Measurements from ENCODE around the gene FLT1. TPM values are rescaled to one million over a fixed set of nuclear protein-coding genes. Genes with fewer than 3 reads are reported as not detected.

Gene FLT1
- total RNA-seq, 1 donor from 2014 or later = 0.47 TPM

- Histone ChIP-seq H3K9ac (no peak overlapping the region), H3K4me2 (no peak overlapping the region)
Observed at GRCh38 chr13:28356561-28357021, 138.3 kb downstream of the FLT1 start.

DNA sequence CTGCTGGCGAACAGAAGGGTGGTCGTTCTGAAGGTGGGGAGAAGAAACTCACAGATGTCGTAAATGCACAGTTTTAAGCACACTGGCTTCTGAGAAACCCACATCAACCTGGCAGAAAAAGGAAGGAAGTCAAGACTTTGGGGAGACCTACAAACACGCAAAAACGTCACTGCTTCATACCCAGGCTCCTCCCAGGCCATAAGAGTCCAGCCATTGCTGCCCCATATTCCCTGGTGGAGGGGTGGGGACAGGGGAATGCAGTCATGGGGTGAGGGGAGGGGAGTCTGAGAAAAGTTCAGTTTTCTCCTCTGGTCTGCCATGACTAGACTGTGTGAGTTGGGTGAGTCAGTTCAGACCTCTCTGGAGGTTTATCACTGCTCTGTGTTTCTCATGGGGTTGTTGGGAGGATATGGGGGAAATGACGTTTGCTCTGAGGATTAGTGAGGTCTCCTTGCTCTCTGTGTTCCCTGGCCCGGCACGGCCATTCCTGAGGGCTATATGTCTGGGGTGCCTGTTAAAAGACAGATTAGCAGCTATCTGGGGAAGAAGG is 139.0 kb downstream of the FLT1 start:
- Histone ChIP-seq H3K79me2 (ENCODE audit: low read depth) (no peaks in the 10 kb centered on the region), H2AFZ (replicated peaks) (peak overlapping the region; percentile 18), H3K36me3 (no peaks in the 10 kb centered on the region), H4K20me1 (ENCODE audit: low read depth) (no peaks in the 10 kb centered on the region), H3K4me3 (no peak overlapping the region), H3K4me1 (no peaks in the 10 kb centered on the region), H3K9ac (no peak overlapping the region), H3K27ac (no peak overlapping the region), H3K4me2 (no peak overlapping the region), H3K27me3 (no peaks in the 10 kb centered on the region), H3K9me3 (ENCODE audit: low read depth) (no peaks in the 10 kb centered on the region), H3F3A (ENCODE audit: low read depth) (no peaks in the 10 kb centered on the region)
- DNase-seq (ENCODE audit: low spot score) = no peak
- Mint-ChIP-seq H3K4me3 (no peak overlapping the region), H3K4me1 (peaks cover 3% of the 10 kb centered on the region), H3K27ac (no peak overlapping the region), H3K27me3 (ENCODE audit: insufficient read depth, low read depth) (no peaks in the 10 kb centered on the region), H3K9me3 (no peaks in the 10 kb centered on the region), H3K36me3 (no peaks in the 10 kb centered on the region)
- no peak for TF ChIP-seq CTCF (IDR thresholded peaks at IDR 0.05)
- no peak for TF ChIP-seq EZH2 (IDR thresholded peaks at IDR 0.05)

More at GRCh38 chr13:28356561-28357021, 138.3 kb downstream of the FLT1 start:
- H3K4me1 ChIP-seq = no peaks in the 10 kb centered on the region
- no peaks in the 10 kb centered on the region for H4K20me1 ChIP-seq (ENCODE audit: low read depth)
- H3K27me3 ChIP-seq = no peaks in the 10 kb centered on the region
- no peak for DNase-seq (ENCODE audit: low spot score)
- Mint-ChIP-seq H3K4me1 (peaks cover 3% of the 10 kb centered on the region), H3K27ac (no peak overlapping the region), H3K27me3 (ENCODE audit: insufficient read depth, low read depth) (no peaks in the 10 kb centered on the region), H3K9me3 (no peaks in the 10 kb centered on the region), H3K36me3 (no peaks in the 10 kb centered on the region), H3K4me3 (no peak overlapping the region)
- no peak overlapping the region for H3K27ac ChIP-seq
- H3K4me3 ChIP-seq = no peak overlapping the region
- H3F3A ChIP-seq (ENCODE audit: low read depth) = no peaks in the 10 kb centered on the region
- H3K9me3 ChIP-seq (ENCODE audit: low read depth) = no peaks in the 10 kb centered on the region
- TF ChIP-seq CTCF (IDR thresholded peaks at IDR 0.05) (no peak), EZH2 (IDR thresholded peaks at IDR 0.05) (no peak), EZH2phosphoT487 (IDR thresholded peaks at IDR 0.05) (no peak)
- H3K36me3 ChIP-seq = no peaks in the 10 kb centered on the region
- H3K79me2 ChIP-seq (ENCODE audit: low read depth) = no peaks in the 10 kb centered on the region
- H2AFZ ChIP-seq (replicated peaks) = peak overlapping the region; percentile 64

DNA sequence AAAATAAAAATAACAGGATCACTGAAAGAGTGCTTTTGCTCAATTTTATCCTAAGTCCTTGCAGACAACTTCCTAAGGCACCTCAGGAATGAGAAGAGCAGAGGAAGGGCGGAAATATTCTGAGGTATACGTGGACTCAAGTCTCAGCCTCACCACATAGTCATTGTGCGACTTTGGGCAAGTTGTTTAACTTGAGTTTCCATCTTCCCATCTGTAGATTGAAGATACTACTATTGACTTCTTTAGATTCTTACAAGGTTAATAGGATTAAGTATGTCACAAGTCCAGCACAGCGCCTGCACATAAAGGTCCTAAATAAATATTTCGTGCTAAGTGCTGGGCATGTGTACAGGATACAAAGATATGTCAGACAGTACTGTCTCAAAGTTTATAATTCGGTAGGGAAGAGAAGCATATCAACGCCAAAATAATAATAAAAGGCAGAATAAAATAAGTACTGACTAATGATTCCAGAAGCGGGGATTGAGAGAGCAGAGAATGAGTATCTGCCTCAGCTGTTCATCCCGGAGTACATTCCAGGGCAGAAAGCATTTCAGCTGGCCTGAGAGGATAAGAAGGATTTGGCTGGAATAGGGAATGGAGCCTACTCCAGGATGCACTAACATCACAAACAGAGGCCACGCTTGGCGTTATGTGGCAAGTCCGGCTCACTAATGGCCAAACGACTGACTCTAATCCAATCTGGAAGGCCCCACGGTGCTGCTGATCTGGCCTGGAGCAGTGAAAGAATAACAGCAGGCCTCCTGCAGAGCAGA is 139.7 kb downstream of the FLT1 start:
- no peak overlapping the region for H3K4me3 ChIP-seq
- H3K4me1 Mint-ChIP-seq = peaks cover 3% of the 10 kb centered on the region
- no peaks in the 10 kb centered on the region for H3K36me3 ChIP-seq
- H2AFZ ChIP-seq (replicated peaks) = peak overlapping the region; percentile 18
- H3K4me1 ChIP-seq = no peaks in the 10 kb centered on the region
- no peak overlapping the region for H3K4me2 ChIP-seq
- no peak overlapping the region for H3K27ac ChIP-seq
- H3K27ac Mint-ChIP-seq = no peak overlapping the region
- peak; percentile 15 for DNase-seq (ENCODE audit: low spot score)
- no peaks in the 10 kb centered on the region for H3K27me3 ChIP-seq
- no peaks in the 10 kb centered on the region for H3K79me2 ChIP-seq (ENCODE audit: low read depth)
- no peaks in the 10 kb centered on the region for H4K20me1 ChIP-seq (ENCODE audit: low read depth)
- H3K4me3 Mint-ChIP-seq = no peak overlapping the region
- TF ChIP-seq EZH2phosphoT487 (IDR thresholded peaks at IDR 0.05) (no peak), EZH2 (IDR thresholded peaks at IDR 0.05) (no peak), CTCF (IDR thresholded peaks at IDR 0.05) (no peak)
- no peaks in the 10 kb centered on the region for H3K27me3 Mint-ChIP-seq (ENCODE audit: insufficient read depth, low read depth)
- no peaks in the 10 kb centered on the region for H3F3A ChIP-seq (ENCODE audit: low read depth)
- H3K9me3 Mint-ChIP-seq = no peaks in the 10 kb centered on the region
- H3K36me3 Mint-ChIP-seq = no peaks in the 10 kb centered on the region
- no peaks in the 10 kb centered on the region for H3K9me3 ChIP-seq (ENCODE audit: low read depth)
- no peak overlapping the region for H3K9ac ChIP-seq

All from neural progenitor cell (in vitro differentiated cells).